GM21737 (cell line): ENCODE results near the gene SYT15.
"Not testable (repeated sequence)": the region's sequence is repeated elsewhere in the genome, so short reads cannot be mapped to it uniquely, and the experiment has no call there.

Experiments used
- ATAC-seq: cut with Tn5 transposase; IDR thresholded peaks from one replicate; pipeline ENCODE4 v1.9.1; 2021; ENCODE audit warnings: mild to moderate bottlenecking, moderate library complexity; ENCODE audit not compliant: unreplicated experiment

Gene SYT15

DNA sequence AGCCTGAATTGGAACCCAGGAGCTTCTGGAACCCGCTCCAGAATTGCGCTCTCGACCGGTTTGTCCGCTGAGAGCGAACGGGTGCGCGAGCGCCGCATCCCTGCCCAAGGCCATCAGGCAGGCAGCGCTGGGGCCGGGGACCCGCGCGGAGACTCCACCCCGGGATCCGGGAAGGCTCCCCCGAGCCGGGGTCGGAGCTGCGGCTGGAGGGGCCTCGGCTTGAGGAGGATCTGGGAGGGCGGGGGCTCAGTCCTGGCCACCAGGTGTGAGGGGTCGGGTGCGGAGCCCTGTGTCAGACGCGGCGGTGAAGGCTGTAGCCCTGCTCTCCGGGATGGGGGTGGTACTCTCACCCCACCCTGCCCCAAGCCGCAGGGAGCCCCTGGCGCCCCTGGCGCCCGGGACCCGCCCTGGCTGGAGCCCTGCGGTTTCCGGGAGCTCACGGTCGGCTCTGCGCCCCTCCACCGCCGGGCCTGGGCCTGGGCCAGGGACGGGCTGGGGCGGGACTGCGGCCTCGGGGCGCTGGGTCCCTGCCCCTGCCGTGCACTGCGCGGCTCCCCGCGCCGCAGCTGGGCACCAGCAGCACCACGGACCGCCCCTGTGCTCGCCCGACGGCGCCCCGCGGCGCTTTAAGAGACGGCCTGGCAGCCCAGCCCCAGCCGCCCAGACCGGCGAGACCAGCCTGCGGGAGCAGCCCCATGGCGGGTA, at the start of gene SYT15:
SYT15 (plus strand) TSS at position 655 of the 705 bp plus-strand sequence; CDS start at position 696, 41 bp downstream.
- ATAC-seq = not testable (repeated sequence)

DNA sequence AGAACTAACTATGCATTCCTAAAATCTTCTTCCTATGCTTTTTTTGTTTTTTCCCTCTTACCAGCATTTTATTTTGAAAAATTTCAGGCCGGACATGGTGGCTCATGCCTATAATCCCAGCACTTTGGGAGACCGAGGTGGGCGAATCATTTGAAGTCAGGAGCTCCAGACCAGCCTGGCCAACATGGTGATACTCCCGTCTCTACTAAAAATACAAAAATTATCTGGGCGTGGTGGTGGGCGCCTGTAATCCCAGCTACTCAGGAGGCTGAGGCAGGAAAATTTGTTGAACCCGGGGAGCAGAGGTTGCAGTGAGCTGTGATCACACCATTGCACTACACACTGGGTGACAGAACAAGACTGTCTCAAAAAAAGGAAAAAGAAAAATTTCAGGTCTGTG, 49.2 kb upstream of the SYT15 start:
- not testable (repeated sequence) for ATAC-seq

DNA sequence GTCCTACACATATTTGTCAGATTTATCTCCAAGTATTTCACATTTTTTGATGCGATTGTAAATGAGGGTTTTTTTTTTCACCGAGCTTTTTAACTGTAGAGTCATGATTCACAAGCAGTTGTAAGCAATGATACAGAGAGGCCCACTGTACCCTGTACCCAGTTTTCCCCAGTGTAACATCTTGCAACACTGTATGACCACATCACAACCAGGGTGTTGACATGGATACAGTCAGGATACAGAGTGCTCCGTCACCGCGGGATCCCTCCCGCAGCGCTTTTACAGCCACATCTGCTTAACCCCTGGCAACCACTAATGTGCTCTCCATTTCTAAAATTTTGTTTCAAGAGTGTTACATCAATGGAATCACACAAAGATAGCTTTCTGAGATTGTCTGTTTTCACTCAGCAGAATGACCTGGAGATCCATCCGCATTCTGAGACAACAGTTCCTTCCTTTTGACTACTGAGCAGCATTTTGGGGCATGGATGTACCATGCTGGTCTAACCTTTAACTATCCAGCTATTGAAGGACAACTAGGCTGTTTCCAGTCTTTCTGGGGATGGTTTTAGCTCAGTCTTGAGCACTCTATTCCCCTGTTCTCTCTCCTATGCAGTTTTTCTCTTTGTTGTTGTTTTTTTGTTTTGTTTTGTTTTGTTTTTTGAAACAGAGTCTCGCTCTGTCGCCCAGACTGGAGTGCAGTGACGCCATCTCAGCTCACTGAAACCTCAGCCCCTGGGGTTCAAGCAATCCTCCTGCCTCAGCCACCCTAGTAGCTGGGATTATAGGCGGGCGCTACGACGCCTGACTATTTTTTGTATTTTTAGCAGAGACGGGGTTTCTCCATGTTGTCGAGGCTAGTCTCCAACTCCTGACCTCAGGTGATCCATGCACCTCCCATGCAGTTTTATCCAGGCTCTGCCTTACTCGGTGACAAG, 48.4 kb upstream of the SYT15 start:
- ATAC-seq = no peak

DNA sequence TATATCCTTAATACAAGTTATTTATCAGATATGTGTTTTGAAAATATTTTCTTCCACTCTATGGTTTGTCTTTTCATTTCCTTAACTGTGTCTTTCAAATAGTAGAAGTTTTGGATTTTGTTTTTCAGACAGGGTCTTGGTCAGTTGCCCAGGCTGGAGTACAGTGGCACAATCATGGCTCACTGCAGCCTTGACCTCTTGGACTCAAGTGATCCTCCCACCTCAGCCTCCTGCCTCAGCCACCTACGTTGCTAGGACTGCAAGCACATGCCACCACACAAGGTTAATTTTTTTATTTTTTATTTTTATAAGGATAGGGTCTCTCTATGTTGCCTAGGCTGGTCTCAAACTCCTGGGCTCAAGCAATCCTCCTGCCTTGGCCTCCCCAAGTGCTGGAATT, 46.7 kb upstream of the SYT15 start:
- ATAC-seq = not testable (repeated sequence)

DNA sequence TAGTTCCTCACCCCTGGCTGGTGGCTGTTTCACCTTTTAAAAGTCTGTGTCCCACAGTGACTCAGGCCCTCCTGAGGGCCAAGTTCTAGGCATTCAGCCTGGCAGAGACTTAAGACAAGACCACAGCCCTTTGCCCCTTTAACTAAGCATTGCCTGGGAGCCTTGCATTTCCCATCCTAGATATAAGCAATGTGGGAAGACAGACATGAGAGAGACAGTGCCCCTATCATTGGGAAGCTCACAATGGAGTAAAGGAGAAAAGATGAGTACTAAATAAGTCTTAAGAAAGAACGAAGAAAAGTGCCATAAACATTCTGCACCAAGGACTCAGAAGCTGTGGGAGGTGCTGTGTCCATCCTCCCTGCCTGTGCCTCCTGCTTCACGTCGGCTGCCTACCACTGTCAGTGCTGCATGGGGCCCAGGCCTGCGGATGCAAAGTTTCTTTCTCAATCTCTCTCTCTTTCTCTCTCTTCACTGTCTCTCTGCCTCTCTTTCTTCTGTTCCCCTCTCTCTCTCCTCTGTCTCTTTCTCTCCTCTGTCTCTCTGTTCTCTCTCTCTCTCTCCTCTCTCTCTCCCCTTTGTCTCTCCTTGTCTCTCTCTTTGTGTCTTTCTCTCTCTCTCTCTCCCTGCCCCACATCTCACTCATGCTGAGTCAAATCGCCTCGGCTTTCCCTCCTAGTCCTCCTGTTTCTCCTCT, 44.0 kb upstream of the SYT15 start:
- ATAC-seq = no peak

DNA sequence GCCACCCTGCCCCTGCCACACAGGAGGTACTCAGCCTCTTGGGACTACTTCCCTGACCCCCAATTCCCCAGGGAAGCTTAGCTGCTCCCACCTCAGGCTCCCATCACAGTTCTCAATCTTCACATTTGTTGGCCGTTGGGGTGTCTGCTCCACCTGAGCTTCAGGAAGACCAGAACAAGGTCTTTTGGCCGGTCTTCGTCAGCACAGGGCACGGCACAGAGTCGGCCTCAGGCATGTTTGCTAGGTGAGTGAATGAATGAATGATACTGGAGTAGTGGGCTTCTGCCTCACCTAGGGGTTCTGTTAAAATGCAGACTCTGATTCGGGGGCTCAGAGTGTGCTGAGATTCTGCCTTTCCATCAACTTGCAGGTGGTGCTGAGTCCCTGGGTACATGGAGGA, 42.8 kb upstream of the SYT15 start:
- ATAC-seq = no peak

DNA sequence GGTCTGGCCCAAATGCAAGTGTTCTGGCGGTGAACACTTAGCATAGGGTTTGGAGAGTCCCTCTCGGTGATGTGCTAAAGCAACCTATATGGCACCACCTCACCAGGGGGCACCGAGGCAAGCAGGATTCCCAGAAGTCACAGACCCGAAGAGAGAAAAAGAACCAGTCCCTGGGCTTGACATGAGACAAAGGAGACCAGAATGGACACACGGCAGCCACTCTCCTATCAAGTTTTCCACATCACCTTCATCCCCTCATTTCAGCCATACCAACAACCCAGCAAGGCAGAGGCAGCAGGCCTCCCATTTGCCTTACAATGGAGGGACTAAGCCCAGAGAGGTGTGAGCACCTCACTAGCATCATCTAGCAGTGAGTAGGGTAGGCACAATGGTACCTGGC, 42.1 kb upstream of the SYT15 start:
- no peak for ATAC-seq

DNA sequence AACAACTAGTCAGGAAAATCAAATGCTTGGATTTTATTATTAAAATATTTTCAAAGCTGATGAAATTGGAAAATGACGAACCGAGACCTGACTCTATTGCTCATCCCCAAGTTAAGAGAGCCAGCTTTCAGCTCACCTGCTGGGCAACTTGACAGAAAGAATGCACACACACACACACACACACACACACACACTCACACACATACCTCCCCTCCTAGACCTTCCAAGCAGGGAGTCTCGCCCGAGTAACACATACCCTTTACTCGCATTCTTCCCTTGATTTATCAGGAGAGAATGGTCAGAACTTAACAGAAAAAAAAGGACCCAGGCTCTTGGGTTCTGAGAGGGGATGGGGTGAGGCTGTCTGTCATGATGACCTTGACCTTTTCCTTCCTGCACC, 41.6 kb upstream of the SYT15 start:
- ATAC-seq = no peak

DNA sequence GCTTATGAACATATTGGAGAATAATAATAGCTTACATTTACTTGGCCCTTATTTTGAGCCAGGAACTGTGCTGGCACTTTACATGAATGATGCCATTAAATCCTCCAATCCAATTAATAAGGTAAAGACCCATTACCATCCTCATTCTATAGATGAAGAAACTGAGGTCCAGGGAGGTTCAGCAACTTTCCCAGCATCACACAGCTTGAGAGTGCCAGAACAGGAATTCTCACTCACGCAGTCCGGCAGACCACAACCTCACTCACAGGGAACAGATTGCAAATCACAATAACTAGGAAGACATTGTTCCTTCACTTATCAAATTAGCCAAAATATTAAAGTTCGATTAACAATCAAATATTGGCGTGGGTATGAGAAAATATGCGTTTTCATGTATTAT, 40.8 kb upstream of the SYT15 start:
- ATAC-seq = no peak

DNA sequence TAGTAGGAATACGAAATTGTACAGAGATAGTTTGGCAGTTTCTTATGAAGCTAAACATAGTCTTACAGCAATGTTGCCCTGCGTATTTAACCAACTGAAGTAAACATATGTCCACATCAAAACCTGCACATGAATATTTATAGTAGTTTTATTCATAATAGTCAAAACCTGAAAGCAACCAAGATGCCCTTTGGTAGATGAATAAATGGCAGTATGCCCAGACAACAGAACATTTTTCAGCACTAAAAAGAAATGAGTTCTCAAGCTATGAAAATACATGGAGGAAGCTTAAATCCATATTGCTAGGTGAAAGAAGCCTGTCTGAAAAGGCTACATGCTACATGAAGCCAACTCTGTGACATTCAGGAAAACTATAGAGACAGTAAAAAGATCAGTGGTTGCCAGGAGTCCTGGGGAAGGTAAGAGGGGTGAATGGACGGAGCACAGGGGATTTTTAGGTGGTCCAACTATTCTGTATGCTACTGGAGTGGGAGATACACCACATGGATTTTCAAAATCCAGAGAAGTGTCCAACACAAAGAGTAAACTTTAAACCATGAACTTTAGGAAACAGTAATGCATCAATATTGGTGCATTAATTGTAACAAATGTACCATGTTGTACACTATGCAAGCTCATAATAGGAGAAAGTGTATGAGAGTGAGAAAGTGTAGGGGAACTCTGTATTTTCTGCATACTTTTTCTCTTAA, 40.1 kb upstream of the SYT15 start:
- ATAC-seq = no peak

DNA sequence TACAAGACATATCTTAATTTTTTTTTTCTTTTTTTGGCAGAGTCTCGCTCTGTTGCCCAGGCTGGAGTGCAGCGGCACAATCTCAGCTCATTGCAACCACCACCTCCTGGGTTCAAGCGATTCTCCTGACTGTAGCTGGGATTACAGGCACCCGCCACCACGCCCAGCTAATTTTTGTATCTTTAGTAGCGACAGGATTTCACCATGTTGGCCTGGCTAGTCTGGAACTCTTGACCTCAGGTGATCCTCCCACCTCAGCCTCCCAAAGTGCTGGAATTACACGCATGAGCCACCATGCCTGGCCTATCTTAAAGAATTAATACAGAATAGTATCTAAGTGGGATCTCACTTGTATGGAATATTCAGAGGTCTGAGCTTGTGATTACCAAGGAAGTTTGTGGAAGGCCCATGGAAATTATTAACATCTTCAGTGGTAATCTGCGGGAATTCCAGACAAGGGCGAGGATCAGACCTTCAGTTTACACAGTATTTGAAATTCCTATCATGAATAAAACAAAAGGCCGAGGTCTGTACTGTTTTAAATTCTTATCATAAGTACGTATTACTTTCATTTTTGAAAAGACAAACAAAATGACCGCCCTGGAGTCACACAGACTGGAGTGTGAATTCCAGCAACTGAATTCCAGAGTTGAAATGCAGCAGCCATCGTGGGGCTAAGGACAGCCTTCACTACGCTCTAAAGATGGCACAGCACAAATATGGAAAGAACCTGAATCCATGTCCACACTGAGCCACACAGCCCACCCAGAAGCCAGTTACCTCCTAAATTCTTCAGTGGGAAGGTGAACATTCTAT, 39.1 kb upstream of the SYT15 start:
- no peak for ATAC-seq

DNA sequence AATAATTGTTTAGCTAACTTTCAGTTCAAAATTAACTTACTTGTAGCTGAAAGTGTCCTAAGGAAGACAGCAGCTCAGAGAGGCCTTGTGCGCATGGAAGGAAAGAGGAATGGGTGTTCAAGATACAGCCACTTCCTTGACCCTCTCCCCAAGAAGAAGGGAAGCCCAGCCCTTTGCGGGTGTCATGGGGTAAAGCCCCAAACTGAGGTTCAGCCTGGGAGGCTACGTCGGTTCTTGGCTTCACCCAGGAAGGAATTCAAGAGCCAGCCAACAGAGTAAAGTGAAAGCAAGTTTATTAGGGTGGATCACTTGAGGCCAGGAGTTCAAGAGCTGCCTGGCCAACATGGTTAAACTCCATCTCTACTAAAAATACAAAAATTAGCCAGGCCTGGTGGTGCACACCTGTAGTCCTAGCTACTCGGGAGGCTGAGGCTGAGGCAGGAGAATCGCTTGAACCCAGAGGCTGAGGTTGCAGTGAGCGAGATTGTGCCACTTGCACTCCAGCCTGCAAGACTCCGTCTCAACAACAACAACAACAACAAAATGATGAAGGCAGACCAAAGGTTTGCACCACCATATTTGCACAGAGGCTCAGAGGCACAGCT, 38.4 kb upstream of the SYT15 start:
- no peak for ATAC-seq

DNA sequence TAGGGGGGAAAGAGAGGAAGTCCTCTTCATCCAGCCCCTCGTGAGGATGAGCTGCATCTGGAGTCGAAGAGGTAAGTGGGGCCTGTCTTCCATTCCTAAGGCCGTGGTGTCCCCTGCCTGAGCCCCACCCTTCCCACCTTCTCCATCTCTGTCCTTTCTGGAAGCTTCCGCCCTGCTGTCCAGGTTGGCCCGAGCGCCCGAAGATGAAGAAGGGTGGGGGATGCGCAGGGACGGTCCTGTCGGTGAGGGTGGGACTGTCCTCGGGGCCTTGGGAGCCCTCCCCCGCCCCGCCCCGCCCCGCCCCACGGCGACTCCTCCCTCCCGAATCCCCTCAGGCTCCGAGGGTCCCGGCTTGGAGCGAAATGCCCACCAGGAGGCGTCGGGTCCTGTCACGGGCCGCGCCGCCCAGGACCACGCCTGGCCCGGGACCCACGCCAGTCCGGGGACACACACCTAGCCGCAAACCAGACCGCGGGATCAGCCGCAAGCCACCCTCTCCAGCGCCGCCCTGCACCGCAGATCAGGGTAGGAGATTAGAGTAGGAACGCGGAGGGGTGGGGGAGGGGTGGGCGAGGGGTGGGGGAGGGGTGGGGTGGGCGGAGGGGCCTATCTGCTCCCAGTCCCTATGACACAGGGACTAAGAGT, 37.8 kb upstream of the SYT15 start:
- ATAC-seq = no peak

DNA sequence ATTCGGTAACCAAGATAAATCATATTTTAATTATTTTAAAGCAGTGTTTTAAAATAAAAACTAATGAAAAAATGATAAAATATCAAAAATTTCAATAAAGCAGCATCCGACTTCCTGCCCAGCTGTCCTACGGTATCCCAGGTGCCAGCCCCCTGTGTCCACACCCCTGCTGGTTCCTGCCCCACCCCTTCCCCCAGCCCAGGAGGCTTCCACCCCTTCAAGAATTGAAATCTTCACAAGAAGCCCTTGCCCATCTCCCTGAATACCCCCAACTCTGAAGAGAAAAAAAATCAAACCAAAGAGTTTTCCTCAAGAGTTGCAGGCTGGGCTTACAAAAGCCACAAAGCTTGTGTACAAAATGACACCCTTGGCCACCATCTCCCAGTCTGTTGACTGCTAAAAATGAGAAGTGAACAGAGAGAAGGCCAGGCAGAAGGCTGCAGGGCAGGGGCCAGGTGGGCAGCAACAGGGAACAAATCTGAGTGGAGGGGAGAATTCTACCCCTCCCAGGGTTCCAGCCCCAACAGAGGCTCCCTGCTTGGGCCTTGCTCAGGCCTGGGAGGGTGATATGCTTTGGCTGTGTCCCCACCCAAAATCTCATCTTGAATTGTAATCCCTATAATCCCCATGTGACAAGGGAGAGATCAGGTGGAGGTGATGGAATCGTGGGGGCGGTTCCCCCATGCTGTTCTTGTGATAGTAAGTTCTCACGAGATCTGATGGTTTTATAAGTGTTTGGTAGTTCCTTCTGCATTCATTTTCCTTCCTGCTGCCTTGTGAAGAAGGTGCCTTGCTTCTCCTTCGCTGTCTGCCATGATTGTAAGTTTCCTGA, 37.0 kb upstream of the SYT15 start:
- no peak for ATAC-seq

DNA sequence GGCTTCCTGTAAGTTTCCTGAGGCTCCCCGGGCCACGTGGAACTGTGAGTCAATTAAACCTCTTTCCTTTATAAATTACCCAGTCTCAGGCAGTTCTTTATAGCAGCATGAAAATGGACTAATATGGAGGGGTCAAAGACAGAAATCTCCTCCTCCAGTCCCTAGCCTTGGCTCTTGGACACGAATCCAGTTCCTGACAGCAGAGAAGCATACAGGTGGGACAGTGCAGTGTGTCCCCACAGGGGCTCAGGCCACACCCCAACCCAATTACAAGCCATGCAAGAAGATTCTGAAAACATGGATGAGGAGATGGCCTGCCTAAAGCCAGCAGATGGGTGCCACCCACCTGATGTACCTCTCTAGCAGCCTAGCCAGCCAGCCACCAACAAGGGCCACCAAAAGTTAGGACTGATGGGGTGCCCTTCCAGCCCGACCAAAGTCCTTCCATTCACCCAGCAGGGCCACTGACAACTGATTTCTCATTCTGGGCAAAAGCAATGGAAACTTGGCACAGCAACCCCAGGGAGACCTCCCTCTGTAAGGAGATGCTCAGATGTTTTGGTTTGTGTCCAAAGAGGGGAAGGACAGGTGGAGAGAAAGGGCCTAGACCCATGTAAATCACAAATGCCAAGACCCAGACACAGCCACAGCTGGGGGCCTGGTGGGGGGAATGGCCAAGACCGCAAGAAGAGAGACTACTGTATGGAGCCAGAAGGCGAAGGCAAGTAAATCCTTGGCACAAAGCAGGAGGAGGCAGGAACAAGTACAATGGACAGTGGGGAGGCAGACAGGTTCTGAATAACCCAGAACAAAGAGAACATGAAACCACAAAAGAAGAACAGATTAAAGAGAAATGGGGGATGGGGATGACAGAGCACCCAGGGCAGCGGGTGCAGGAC, 36.1 kb upstream of the SYT15 start:
- ATAC-seq = no peak

DNA sequence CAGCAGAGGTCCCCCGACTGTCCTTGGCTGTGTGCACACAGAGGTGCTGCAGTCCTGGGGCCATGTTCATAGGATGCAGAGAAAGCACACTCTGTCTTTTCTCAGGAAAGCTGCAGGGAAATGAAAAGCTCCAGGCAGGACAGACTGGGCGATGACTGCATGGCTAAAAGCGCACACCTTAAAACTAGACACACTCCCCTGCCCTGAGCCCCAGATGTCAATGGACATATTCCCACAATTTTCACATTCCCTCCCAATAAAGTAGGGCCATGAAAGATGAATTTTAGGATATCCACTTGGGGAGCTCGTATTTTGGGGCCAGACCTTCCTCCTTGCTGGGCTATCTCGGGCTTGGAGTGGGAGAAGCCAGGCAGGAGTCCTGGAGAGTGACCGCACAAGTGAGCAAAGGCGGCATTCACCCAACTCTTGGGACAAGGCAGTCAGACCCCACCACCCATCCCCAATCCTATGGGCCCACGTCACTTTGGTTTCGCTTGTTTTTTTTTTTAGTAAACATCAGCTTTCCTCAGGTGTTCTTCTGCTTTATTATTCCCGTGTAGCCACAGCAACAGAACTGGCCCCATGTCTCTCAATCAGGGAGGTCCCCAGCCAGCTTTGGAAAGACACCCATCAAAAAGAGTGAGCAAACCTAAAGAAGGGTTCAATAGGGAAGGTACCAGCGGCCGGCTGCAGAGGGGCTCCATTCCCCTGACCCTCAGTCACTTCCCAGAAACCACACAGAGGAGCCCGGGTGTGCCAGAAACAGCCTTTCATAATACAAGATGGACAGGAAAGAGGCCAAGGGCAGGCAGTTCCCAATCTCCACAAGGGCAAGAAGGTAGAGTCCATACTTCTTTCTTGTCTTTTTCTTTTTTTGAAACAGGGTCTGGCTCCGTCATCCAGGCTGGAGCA, 35.2 kb upstream of the SYT15 start:
- ATAC-seq = no peak
